Epithelial cell of proximal tubule (primary cell): ENCODE measurements around the gene ECM1. TPM values are rescaled to one million over a fixed set of nuclear protein-coding genes. Genes with fewer than 3 reads are reported as not detected.

ENCODE experiments used
- DNase-seq: peaks from one replicate; pipeline ENCODE4 v3.0.0-alpha.2; 2011; ENCODE audit warnings: low read depth
- H3K4me3 ChIP-seq: 2 replicates; pipeline ENCODE4 v1.5.1; 2011; ENCODE audit warnings: low read depth, mild to moderate bottlenecking, low read length
- CTCF ChIP-seq: conservative IDR thresholded peaks from 2 replicates; pipeline ENCODE4 v1.5.1; 2012; ENCODE audit warnings: low read depth, mild to moderate bottlenecking, low read length
- total RNA-seq: library from RNA; depleted of rRNA; stranded (reverse); fragments of >200 nt; gene quantifications from 2 replicates; pipeline ENCODE4 v1.2.3, GENCODE V29; 2015

The ECM1 gene
- total RNA-seq, 1 donor from 2014 or later, result 13.1 TPM

- no peak overlapping the region for H3K4me3 ChIP-seq
- no peak for TF ChIP-seq CTCF
- no peak for DNase-seq
Measured at GRCh38 chr1:150511551-150511950, 3.6 kb downstream of the ECM1 start.

GRCh38 chr1:150511985-150512660 is 4.2 kb downstream of the ECM1 start:
- H3K4me3 ChIP-seq, result no peak overlapping the region
- no peak for TF ChIP-seq CTCF
- no peak for DNase-seq

GRCh38 chr1:150512846-150513245 is 4.9 kb downstream of the ECM1 start:
- no peak for TF ChIP-seq CTCF
- H3K4me3 ChIP-seq, result no peak overlapping the region
- DNase-seq, result no peak

GRCh38 chr1:150513351-150513791 is 5.5 kb downstream of the ECM1 start:
- no peak overlapping the region for H3K4me3 ChIP-seq
- DNase-seq, result no peak
- no peak for TF ChIP-seq CTCF

- DNase-seq, result no peak
- no peak for TF ChIP-seq CTCF
- no peak overlapping the region for H3K4me3 ChIP-seq
Measured at GRCh38 chr1:150514260-150514659, 6.4 kb downstream of the ECM1 start.

GRCh38 chr1:150514913-150515327 is 7.0 kb downstream of the ECM1 start:
- no peak for DNase-seq
- no peak for TF ChIP-seq CTCF
- H3K4me3 ChIP-seq, result peak overlapping the region; percentile 72

GRCh38 chr1:150515328-150516049 is 7.6 kb downstream of the ECM1 start, which contains the start of gene FALEC:
TSS of gene FALEC (plus strand) at chr1:150515752.
- H3K4me3 ChIP-seq, result peak within 1 kb of the TSS; percentile 72
- TF ChIP-seq CTCF, result no peak
- DNase-seq, result no peak
